Mucosa of rectum (tissue), 2 donors: ENCODE results near the gene MEF2D.

Experiments
- H3K27ac ChIP-seq, 2 donors: one replicate each; pipeline ENCODE4 v1.7.0; 2013; ENCODE audit warnings: inconsistent platforms in 2 of 2, low read depth in 2 of 2, low read length in 2 of 2
- H3K27me3 ChIP-seq, 2 donors: one replicate each; pipeline ENCODE4 v1.7.0; 2013; ENCODE audit warnings: low read length in 2 of 2; ENCODE audit not compliant: control insufficient read depth in 2 of 2, insufficient read depth in 2 of 2
- H3K36me3 ChIP-seq, 2 donors: one replicate each; pipeline ENCODE4 v1.7.0; 2013; ENCODE audit warnings: low read length in 2 of 2; ENCODE audit not compliant: control insufficient read depth in 2 of 2, insufficient read depth in 2 of 2
- H3K4me1 ChIP-seq, 2 donors: one replicate each; pipeline ENCODE4 v1.7.0; 2013; ENCODE audit warnings: low read length in 2 of 2, mild to moderate bottlenecking in 1 of 2; ENCODE audit not compliant: control insufficient read depth in 2 of 2, insufficient read depth in 2 of 2
- H3K4me3 ChIP-seq, 2 donors: one replicate each; pipeline ENCODE4 v1.7.0; 2013; ENCODE audit warnings: low read length in 2 of 2
- H3K9ac ChIP-seq, 2 donors: one replicate each; pipeline ENCODE4 v1.7.0; 2013; ENCODE audit warnings: low read length in 2 of 2, low read depth in 1 of 2, mild to moderate bottlenecking in 1 of 2
- H3K9me3 ChIP-seq, 2 donors: one replicate each; pipeline ENCODE4 v1.7.0; 2013; ENCODE audit warnings: low read length in 2 of 2; ENCODE audit not compliant: control insufficient read depth in 2 of 2
- donor health status: healthy.
- donor health status: Normal muscosa, but diverticular disease.

Gene MEF2D

DNA sequence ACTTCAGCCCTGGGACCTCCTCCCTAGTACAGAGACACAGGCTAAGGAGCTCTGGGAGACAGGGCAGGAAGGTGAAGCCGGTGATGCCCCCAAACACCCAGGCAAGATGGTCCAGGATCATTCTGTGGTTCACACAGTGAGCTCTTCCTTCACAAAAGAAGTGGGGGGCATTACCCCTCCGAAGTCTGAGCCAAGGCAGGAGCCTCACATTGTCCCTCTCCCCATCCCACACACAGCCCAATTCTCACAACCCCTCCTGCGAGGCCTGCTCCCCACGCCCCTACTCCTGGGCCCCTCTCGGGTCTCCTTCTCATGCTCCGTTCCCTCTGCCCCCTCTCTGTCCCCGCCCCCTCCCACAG lies 10.7 kb downstream of the MEF2D start:
- Histone ChIP-seq H3K9me3 (no peaks in the 10 kb centered on the region), H3K27ac (peak overlapping the region; percentile 34 to 81), H3K4me3 (peak overlapping the region in 1 of 2 donors; percentile 52), H3K36me3 (peaks cover 7 to 27% of the 10 kb centered on the region in 2 donors), H3K9ac (peak overlapping the region; percentile 47 to 53), H3K4me1 (peaks cover 67 to 69% of the 10 kb centered on the region in 2 donors), H3K27me3 (no peaks in the 10 kb centered on the region)

DNA sequence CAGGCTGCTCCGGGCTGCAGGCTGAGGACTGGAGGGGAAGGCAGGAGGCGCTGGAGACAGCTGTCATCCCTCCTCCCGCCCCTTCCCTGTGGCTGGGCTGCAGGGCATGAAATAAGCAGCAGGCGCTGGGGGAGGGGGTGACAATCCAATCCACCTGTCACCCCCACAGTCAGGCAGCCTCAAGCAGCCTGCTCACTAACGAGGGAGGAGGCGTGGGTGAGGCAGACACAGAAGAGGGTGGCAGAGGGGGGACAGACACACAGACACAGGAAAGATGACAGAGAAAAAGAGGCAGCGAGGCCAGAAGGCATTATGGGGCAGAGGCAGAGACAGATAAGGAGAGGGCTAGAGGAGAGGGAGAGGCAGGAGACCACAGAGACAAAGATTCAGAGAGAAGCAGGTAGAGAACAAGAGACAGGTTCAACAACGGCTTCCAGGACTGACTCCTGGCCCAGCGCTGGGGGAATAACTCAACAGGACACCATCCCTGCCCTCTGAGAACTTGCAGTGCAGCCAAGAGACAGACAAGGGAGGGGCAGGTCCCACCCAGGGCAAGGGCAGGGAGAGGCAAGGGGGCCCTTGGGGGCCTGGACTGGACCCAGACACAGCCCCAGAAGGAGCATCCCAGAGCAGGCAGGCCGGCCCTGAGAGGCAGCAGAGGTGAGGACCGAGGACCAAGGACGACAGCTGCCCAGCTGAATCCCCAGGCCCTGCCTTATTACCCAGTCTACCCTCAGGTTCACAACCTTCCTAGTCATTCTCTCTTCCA lies 11.2 kb downstream of the MEF2D start:
- Histone ChIP-seq H3K9ac (peak overlapping the region; percentile 47 to 53), H3K9me3 (no peaks in the 10 kb centered on the region), H3K27me3 (no peaks in the 10 kb centered on the region), H3K4me3 (peak overlapping the region in 1 of 2 donors; percentile 52), H3K27ac (peak overlapping the region; percentile 34 to 81), H3K36me3 (peaks cover 5 to 24% of the 10 kb centered on the region in 2 donors), H3K4me1 (peaks cover 63 to 65% of the 10 kb centered on the region in 2 donors)

DNA sequence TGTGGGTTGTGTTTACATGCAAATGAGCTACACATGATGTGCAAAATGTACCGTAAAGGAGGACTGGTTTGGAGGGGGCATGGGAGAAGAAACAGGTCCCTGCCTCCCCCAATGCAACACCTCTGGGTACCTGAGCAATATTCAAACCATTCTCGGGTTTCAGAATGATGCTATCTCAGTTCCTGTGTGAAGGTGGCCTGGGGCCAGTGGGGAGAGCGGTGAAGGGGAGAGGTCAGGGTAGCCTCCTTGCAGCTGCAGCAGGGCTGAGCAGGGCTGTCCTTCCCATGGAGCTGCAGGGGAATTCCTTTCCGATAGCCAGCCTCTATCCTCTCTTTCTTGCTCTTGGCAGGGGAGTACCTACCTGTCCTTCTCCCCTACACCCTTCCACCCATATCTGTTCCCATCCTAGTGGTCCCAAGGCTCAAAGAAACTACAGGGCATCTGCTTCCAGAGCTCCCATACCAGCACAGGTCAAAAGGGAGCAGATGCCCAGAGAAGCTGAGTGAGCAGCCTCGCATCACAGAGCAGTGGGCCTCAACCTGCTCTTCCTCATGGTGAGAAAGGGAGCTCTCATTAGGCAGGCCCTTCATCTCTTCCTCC lies 11.9 kb downstream of the MEF2D start:
- Histone ChIP-seq H3K36me3 (peaks cover 5 to 24% of the 10 kb centered on the region in 2 donors), H3K27me3 (no peaks in the 10 kb centered on the region), H3K4me1 (peaks cover 56 to 60% of the 10 kb centered on the region in 2 donors), H3K9ac (peak overlapping the region in 1 of 2 donors; percentile 53), H3K4me3 (peak overlapping the region in 1 of 2 donors; percentile 52), H3K27ac (peak overlapping the region; percentile 30 to 81), H3K9me3 (no peaks in the 10 kb centered on the region)

DNA sequence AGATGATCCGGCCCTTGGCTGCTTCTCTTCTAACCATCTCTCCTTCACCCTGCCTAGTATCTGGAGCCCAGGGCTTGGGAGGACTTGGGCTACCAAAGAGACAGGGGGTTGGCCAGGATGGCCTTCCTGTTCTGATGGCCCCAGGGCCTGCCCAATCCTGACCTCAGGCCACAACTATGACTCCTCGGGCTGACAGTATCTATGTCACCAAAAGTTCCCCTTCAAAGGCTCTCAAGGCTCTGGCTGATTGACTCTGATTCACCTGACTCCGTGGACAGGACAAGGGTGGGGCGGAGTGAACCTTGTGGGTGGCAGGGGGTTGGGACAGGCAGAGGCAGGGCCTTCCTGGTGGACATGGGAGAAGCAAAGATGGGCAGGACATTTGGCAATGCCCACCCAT lies 12.7 kb downstream of the MEF2D start:
- peak overlapping the region; percentile 5 to 58 for H3K27ac ChIP-seq
- no peak overlapping the region for H3K9ac ChIP-seq
- peak overlapping the region in 1 of 2 donors; percentile 3 for H3K4me3 ChIP-seq
- no peaks in the 10 kb centered on the region for H3K9me3 ChIP-seq
- H3K36me3 ChIP-seq = peaks cover 11 to 30% of the 10 kb centered on the region in 2 donors
- peaks cover 48 to 52% of the 10 kb centered on the region in 2 donors for H3K4me1 ChIP-seq
- no peaks in the 10 kb centered on the region for H3K27me3 ChIP-seq

DNA sequence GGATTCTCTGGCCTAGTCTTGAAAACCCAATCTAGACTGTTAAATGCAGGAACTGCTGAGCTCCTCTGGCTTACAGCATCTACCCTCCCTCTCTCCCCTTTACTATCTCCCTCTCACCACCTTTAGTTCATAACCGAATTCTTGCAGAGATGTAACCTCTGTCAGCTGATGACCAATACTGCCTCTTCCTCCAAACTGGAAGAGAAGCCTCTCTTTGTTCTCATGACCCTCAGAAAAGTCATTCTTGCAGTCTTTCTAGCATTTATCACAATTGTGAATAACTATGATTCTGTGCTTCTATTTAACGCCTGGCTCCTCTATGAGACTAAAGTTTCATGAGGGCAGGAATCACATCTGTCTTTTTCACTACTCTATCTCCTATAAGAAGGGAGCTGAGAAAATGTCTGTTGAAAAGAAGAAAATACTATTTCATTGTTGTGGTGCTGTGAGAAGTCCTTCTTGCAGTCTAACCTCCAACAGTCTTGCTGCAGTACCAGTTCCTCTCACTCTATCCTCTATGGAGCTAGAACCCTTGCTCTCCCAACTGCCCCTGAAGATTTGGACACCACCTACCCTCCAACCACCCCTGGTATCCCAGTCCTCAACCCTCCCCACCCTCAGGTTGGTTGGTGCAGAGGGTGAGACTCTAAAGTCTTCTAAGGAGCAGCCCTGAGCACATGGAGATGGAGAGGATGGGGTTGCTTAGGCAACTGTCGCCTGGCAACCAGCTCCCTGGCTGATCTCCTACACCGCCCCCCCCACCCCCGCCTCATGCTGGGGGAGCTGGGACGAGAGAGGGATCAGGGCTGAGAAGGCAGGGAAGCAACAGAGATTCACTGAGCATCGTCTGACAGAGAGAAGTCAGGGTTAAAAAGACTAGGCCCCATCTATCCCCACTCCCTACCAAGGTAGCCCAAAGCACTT lies 13.9 kb downstream of the MEF2D start:
- Histone ChIP-seq H3K4me1 (peaks cover 36 to 41% of the 10 kb centered on the region in 2 donors), H3K9ac (no peak overlapping the region), H3K36me3 (peaks cover 22 to 40% of the 10 kb centered on the region in 2 donors), H3K4me3 (no peak overlapping the region), H3K27ac (peak overlapping the region in 1 of 2 donors; percentile 58), H3K27me3 (no peaks in the 10 kb centered on the region), H3K9me3 (no peaks in the 10 kb centered on the region)

DNA sequence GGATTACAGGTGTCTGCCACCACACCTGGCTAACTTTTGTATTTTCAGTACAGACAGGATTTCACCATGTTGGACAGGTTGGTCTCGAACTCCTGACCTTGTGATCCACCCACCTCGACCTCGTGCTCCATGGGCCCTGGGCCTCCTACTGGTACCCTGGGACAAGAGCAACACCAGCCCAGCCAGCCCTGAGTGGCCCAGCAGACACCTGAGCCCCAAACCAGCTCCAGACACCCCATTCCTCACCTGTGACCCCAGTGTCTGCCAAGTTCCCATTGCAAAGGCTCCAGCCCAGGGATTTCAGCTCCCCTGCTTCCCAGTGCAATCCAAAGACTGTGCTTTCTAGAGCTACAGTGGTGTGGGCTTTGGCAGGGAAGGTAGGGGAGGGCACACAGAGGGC lies 14.6 kb downstream of the MEF2D start:
- Histone ChIP-seq H3K27ac (no peak overlapping the region), H3K9me3 (no peaks in the 10 kb centered on the region), H3K9ac (no peak overlapping the region), H3K27me3 (no peaks in the 10 kb centered on the region), H3K36me3 (peaks cover 29 to 47% of the 10 kb centered on the region in 2 donors), H3K4me1 (peaks cover 29 to 34% of the 10 kb centered on the region in 2 donors), H3K4me3 (no peak overlapping the region)

DNA sequence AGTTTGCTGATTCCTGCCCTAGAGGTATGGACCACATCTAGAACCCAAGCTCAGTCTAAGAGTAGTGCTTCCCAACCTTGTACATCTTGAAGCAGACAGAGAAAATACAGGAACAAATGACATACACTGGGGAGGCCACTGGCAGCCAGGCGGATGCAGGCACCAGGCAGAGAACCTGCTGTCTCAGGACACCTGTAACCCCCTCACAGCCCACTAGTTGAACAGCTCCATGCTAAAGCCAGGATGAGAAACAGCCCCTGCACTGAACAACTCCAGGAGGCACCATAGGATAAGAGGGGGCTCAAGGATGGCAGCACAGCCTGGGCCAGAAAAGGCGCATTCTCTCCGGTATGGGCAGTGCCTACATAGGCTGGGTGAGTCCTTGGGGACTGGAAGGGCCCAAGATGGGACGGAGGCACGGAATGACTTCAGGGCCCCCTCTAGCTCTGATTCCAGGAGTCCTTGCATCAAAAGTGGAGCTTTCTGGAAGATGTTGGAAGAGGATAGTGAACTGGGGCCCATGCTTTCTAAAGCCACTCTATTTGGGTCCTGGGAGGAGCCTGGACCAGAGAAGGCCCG lies 16.0 kb downstream of the MEF2D start:
- no peak overlapping the region for H3K9ac ChIP-seq
- H3K27me3 ChIP-seq = no peaks in the 10 kb centered on the region
- no peak overlapping the region for H3K27ac ChIP-seq
- no peak overlapping the region for H3K4me3 ChIP-seq
- peaks cover 43 to 60% of the 10 kb centered on the region in 2 donors for H3K36me3 ChIP-seq
- no peaks in the 10 kb centered on the region for H3K9me3 ChIP-seq
- H3K4me1 ChIP-seq = peaks cover 15 to 19% of the 10 kb centered on the region in 2 donors

DNA sequence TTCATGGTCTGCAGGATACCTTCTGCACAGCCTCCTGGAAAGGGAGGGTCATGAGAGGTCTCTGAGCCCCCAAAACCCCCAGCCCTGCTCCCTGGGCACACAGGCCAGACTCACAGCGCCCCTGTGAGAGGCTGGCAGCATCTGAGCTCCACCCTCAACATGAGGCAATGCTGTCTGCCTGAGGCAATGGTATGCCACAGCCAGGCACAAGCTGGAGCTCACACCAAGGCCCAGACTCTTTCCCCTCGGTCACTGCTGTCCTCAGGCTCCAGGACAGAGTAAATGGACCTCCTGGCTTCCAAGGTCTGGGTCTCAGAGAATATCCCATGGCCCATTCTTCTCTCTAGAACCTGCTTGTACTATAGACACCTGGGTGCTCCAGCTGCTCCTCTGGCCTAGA lies 17.2 kb downstream of the MEF2D start:
- Histone ChIP-seq H3K4me1 (peaks cover 4 to 10% of the 10 kb centered on the region in 2 donors), H3K9ac (no peak overlapping the region), H3K4me3 (no peak overlapping the region), H3K36me3 (peaks cover 49 to 67% of the 10 kb centered on the region in 2 donors), H3K27ac (no peak overlapping the region), H3K9me3 (no peaks in the 10 kb centered on the region), H3K27me3 (no peaks in the 10 kb centered on the region)

DNA sequence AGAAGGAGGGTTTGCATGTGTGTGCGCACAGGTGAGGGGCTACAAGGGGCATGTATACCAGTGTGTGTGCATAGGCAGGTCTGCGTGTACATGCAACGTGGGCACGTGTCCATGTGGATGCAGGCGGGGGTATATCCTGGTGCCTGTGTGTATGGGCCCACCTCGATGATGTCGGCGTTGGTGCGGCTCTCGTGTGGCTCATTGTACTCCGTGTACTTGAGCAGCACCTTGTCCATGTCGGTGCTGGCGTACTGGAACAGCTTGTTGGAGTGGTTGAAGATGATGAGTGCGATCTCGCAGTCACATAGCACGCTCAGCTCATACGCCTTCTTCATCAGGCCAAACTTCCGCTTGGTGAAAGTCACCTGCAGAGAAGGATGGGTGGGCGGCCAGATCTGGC lies 18.3 kb downstream of the MEF2D start:
- Histone ChIP-seq H3K9ac (no peak overlapping the region), H3K9me3 (no peaks in the 10 kb centered on the region), H3K36me3 (peaks cover 57 to 75% of the 10 kb centered on the region in 2 donors), H3K4me3 (no peak overlapping the region), H3K27me3 (no peaks in the 10 kb centered on the region), H3K4me1 (peaks cover 0 to 10% of the 10 kb centered on the region in 2 donors), H3K27ac (no peak overlapping the region)
